ENCODE measurements around the gene RELN. TPM values are rescaled to one million over a fixed set of nuclear protein-coding genes. Genes with fewer than 3 reads are reported as not detected.

RELN gene
- total and polyA plus RNA-seq, 9 of the 15 experiments (the other 6 are each of a cell fraction or from before 2014, with no cell fraction given) = 12.9 to 43.2 (median 18.1) TPM

GRCh38 chr7:103988468-103989199 lies 824 bp downstream of the RELN start (continued):
- TF ChIP-seq PATZ1 (CRISPR knock-in tag; IDR thresholded peaks at IDR 0.05; ENCODE audit: borderline replicate concordance) (no peak), NR2C2 (CRISPR knock-in tag; IDR thresholded peaks at IDR 0.05) (no peak), NR2C2 (tag; IDR thresholded peaks at IDR 0.05) (no peak), PHTF2 (CRISPR knock-in tag; IDR thresholded peaks at IDR 0.05) (no peak), RBBP5 (IDR thresholded peaks at IDR 0.05; ENCODE audit: borderline replicate concordance, insufficient read depth, low read length, poor library complexity, severe bottlenecking) (peak; percentile 66), ZNF124 (CRISPR knock-in tag; IDR thresholded peaks at IDR 0.05) (no peak), KDM1A (IDR thresholded peaks at IDR 0.05) (peak in 1 of 2 experiments; percentile 40; a peak in 1 of 4 replicates), ZFP36 (IDR thresholded peaks at IDR 0.05; ENCODE audit: low read depth, low read length, partially characterized antibody) (no peak), ZMIZ1 (IDR thresholded peaks at IDR 0.05; ENCODE audit: low read depth in 2 of 2, low read length in 2 of 2) (no peak), RBM14 (IDR thresholded peaks at IDR 0.05; ENCODE audit: borderline replicate concordance, insufficient read depth, low read depth, low read length) (no peak), CBX2 (IDR thresholded peaks at IDR 0.05; ENCODE audit: insufficient read depth, low read length, poor library complexity, severe bottlenecking) (no peak), EP400 (IDR thresholded peaks at IDR 0.05) (no peak), RBM34 (IDR thresholded peaks at IDR 0.05; ENCODE audit: borderline replicate concordance, insufficient read depth, low read length) (no peak), NCOR1 (IDR thresholded peaks at IDR 0.05) (no peak), ZNF175 (CRISPR knock-in tag; IDR thresholded peaks at IDR 0.05; ENCODE audit: low read depth) (no peak), KLF1 (tag; IDR thresholded peaks at IDR 0.05) (no peak), PREB (CRISPR knock-in tag; IDR thresholded peaks at IDR 0.05) (no peak), KDM5B (IDR thresholded peaks at IDR 0.05; ENCODE audit: insufficient replicate concordance, low read depth, low read length) (peak; percentile 13), ZNF668 (CRISPR knock-in tag; IDR thresholded peaks at IDR 0.05) (no peak), NCOA6 (IDR thresholded peaks at IDR 0.05) (no peak), TCFL5 (CRISPR knock-in tag; conservative IDR thresholded peaks at IDR 0.05) (no peak), KAT7 (CRISPR knock-in tag; IDR thresholded peaks at IDR 0.05; ENCODE audit: borderline replicate concordance) (peak; percentile 71; the same call in 1 of the 2 replicates)
